Calu3 (cell line): ENCODE data around the gene POLG2. TPM values are rescaled to one million over a fixed set of nuclear protein-coding genes. Genes with fewer than 3 reads are reported as not detected.

Experiments
- BruUV-seq: library from RNA; stranded (reverse); fragments of 400-500 nt; replicated peaks from 2 replicates; lab custom pipeline; 2021; lab: Mats Ljungman, UMichigan
- CTCF ChIA-PET: fragments of 300-600 bp; sonication (Branson Sonifier 250); formaldehyde crosslinking; loops from one replicate; lab custom pipeline; 2022; ENCODE audit warnings: antibody characterized with exemption; lab: Charles Lee
- DNase-seq: peaks from one replicate; pipeline ENCODE4 v3.0.0; 2022
- H3K27ac Mint-ChIP-seq: one replicate; pipeline ENCODE4 v1.8.0; 2022; ENCODE audit warnings: mixed read lengths; ENCODE audit not compliant: unreplicated experiment
- H3K27me3 Mint-ChIP-seq: one replicate; pipeline ENCODE4 v1.8.0; 2022; ENCODE audit warnings: mixed read lengths; ENCODE audit not compliant: unreplicated experiment
- H3K36me3 Mint-ChIP-seq: one replicate; pipeline ENCODE4 v1.8.0; 2022; ENCODE audit warnings: mild to moderate bottlenecking, moderate library complexity, mixed read lengths; ENCODE audit not compliant: insufficient read depth, unreplicated experiment
- H3K4me1 Mint-ChIP-seq: one replicate; pipeline ENCODE4 v1.8.0; 2022; ENCODE audit warnings: mild to moderate bottlenecking, low read depth, mixed read lengths; ENCODE audit not compliant: unreplicated experiment
- H3K4me3 Mint-ChIP-seq: one replicate; pipeline ENCODE4 v1.8.0; 2022; ENCODE audit warnings: mild to moderate bottlenecking, low read depth, moderate library complexity, mixed read lengths; ENCODE audit not compliant: unreplicated experiment
- H3K9me3 Mint-ChIP-seq: one replicate; pipeline ENCODE4 v1.8.0; 2022; ENCODE audit warnings: low read depth, mixed read lengths; ENCODE audit not compliant: unreplicated experiment
- intact Hi-C: fragments of 100-400 bp; cut with micrococcal nuclease; formaldehyde crosslinking; loops from one replicate; pipeline ENCODE4 v1.10.0; 2022; ENCODE audit not compliant: unreplicated experiment
- total RNA-seq: library from RNA; stranded (reverse); gene quantifications from 2 replicates; pipeline ENCODE4 v1.2.3, GENCODE V29; 2022
- TF ChIP-seq, protein P1 (sequence below): fragments of 200-600 bp; IDR thresholded peaks from one replicate; pipeline ENCODE4 v1.8.0; 2022; ENCODE audit warnings: antibody characterized with exemption; ENCODE audit not compliant: unreplicated experiment

The POLG2 gene
- total RNA-seq, 1 experiment from 2014 or later: 29.8 TPM

- H3K9me3 Mint-ChIP-seq: no peaks in the 10 kb centered on the region
- DNase-seq: no peak
- TF ChIP-seq, protein P1, sequence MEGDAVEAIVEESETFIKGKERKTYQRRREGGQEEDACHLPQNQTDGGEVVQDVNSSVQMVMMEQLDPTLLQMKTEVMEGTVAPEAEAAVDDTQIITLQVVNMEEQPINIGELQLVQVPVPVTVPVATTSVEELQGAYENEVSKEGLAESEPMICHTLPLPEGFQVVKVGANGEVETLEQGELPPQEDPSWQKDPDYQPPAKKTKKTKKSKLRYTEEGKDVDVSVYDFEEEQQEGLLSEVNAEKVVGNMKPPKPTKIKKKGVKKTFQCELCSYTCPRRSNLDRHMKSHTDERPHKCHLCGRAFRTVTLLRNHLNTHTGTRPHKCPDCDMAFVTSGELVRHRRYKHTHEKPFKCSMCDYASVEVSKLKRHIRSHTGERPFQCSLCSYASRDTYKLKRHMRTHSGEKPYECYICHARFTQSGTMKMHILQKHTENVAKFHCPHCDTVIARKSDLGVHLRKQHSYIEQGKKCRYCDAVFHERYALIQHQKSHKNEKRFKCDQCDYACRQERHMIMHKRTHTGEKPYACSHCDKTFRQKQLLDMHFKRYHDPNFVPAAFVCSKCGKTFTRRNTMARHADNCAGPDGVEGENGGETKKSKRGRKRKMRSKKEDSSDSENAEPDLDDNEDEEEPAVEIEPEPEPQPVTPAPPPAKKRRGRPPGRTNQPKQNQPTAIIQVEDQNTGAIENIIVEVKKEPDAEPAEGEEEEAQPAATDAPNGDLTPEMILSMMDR: no peak
Observed at GRCh38 chr17:64484380-64484779, 12.5 kb downstream of the POLG2 start.

GRCh38 chr17:64480951-64481350 lies 15.9 kb downstream of the POLG2 start:
- intact Hi-C loops: no loop called here

More at GRCh38 chr17:64484380-64484779, 12.5 kb downstream of the POLG2 start:
- CTCF ChIA-PET: no interaction called here
- no TSS peak for BruUV-seq
- no peak overlapping the region for H3K4me3 Mint-ChIP-seq
- H3K27me3 Mint-ChIP-seq: no peaks in the 10 kb centered on the region
- H3K4me1 Mint-ChIP-seq: no peaks in the 10 kb centered on the region
- intact Hi-C loops: no loop called here
- H3K27ac Mint-ChIP-seq: no peak overlapping the region
- H3K36me3 Mint-ChIP-seq: peaks cover 19% of the 10 kb centered on the region

GRCh38 chr17:64477849-64478248 lies 19.0 kb downstream of the POLG2 start:
- no peak for DNase-seq
- CTCF ChIA-PET: interaction anchor here (0.6 kb wide), 1 partner anchor 170 kb away, joined by 3 read pairs; no protein-coding TSS in a partner anchor

More at GRCh38 chr17:64480951-64481350, 15.9 kb downstream of the POLG2 start:
- H3K27me3 Mint-ChIP-seq: no peaks in the 10 kb centered on the region
- no TSS peak for BruUV-seq
- CTCF ChIA-PET: no interaction called here
- peaks cover 13% of the 10 kb centered on the region for H3K36me3 Mint-ChIP-seq
- no peaks in the 10 kb centered on the region for H3K4me1 Mint-ChIP-seq
- TF ChIP-seq, protein P1: no peak
- H3K4me3 Mint-ChIP-seq: no peak overlapping the region
- DNase-seq: no peak
- H3K9me3 Mint-ChIP-seq: no peaks in the 10 kb centered on the region
- no peak overlapping the region for H3K27ac Mint-ChIP-seq

GRCh38 chr17:64472564-64472963 lies 24.3 kb downstream of the POLG2 start:
- no TSS peak for BruUV-seq
- TF ChIP-seq, protein P1: no peak
- H3K9me3 Mint-ChIP-seq: no peaks in the 10 kb centered on the region
- intact Hi-C loops: no loop called here
- no peak for DNase-seq
- no peak overlapping the region for H3K27ac Mint-ChIP-seq
- CTCF ChIA-PET: interaction anchor here (0.7 kb wide), 1 partner anchor 12 kb away, joined by 3 read pairs; no protein-coding TSS in a partner anchor
- H3K36me3 Mint-ChIP-seq: no peaks in the 10 kb centered on the region
- no peaks in the 10 kb centered on the region for H3K4me1 Mint-ChIP-seq
- H3K4me3 Mint-ChIP-seq: no peak overlapping the region
- H3K27me3 Mint-ChIP-seq: no peaks in the 10 kb centered on the region

More at GRCh38 chr17:64477849-64478248, 19.0 kb downstream of the POLG2 start:
- no TSS peak for BruUV-seq
- H3K4me1 Mint-ChIP-seq: no peaks in the 10 kb centered on the region
- TF ChIP-seq, protein P1: no peak
- no peak overlapping the region for H3K27ac Mint-ChIP-seq
- H3K9me3 Mint-ChIP-seq: no peaks in the 10 kb centered on the region
- H3K4me3 Mint-ChIP-seq: no peak overlapping the region
- no peaks in the 10 kb centered on the region for H3K27me3 Mint-ChIP-seq
- intact Hi-C loops: no loop called here
- no peaks in the 10 kb centered on the region for H3K36me3 Mint-ChIP-seq
